MCF 10A (cell line): Measurements from ENCODE around the gene MPRIP. TPM values are rescaled to one million over a fixed set of nuclear protein-coding genes. Genes with fewer than 3 reads are reported as not detected.

Experiments
- BruUV-seq: library from RNA; stranded (reverse); fragments of 400-500 nt; replicated peaks from 2 replicates; lab custom pipeline; 2021; lab: Mats Ljungman, UMichigan
- CTCF ChIA-PET: fragments of 300-600 bp; sonication (Branson Sonifier 250); formaldehyde crosslinking; extraction: SDS; loops from one replicate; lab custom pipeline; 2021; ENCODE audit warnings: antibody characterized with exemption, inconsistent platforms; lab: Yijun Ruan, JAX
- POLR2A ChIA-PET: fragments of 300-600, 350-650 bp; sonication (Branson Sonifier 250); formaldehyde crosslinking; extraction: SDS; loops from one replicate; lab custom pipeline; 2020; ENCODE audit warnings: antibody characterized with exemption, inconsistent platforms; lab: Yijun Ruan, JAX
- DNase-seq: peaks from one replicate; pipeline ENCODE4 v3.0.0-alpha.2; 2018; ENCODE audit not compliant: unreplicated experiment
- H3K27ac Mint-ChIP-seq: one replicate; pipeline ENCODE4 v1.8.0; 2022; ENCODE audit warnings: mild to moderate bottlenecking, low read depth, mixed read lengths; ENCODE audit not compliant: unreplicated experiment
- H3K27me3 Mint-ChIP-seq: one replicate; pipeline ENCODE4 v1.8.0; 2022; ENCODE audit warnings: mixed read lengths; ENCODE audit not compliant: insufficient read depth, unreplicated experiment
- H3K36me3 Mint-ChIP-seq: one replicate; pipeline ENCODE4 v1.8.0; 2022; ENCODE audit warnings: mild to moderate bottlenecking, moderate library complexity, mixed read lengths; ENCODE audit not compliant: insufficient read depth, unreplicated experiment
- H3K4me1 Mint-ChIP-seq: one replicate; pipeline ENCODE4 v1.8.0; 2022; ENCODE audit warnings: mixed read lengths; ENCODE audit not compliant: insufficient read depth, unreplicated experiment
- H3K4me3 Mint-ChIP-seq: one replicate; pipeline ENCODE4 v1.8.0; 2022; ENCODE audit warnings: mild to moderate bottlenecking, moderate library complexity, mixed read lengths; ENCODE audit not compliant: unreplicated experiment
- H3K9me3 Mint-ChIP-seq: one replicate; pipeline ENCODE4 v1.8.0; 2022; ENCODE audit warnings: mixed read lengths; ENCODE audit not compliant: unreplicated experiment
- CTCF ChIP-seq: fragments of 200-600 bp; IDR thresholded peaks from one replicate; pipeline ENCODE4 v1.8.0; 2022; ENCODE audit warnings: antibody characterized with exemption, mild to moderate bottlenecking; ENCODE audit not compliant: unreplicated experiment
- intact Hi-C: fragments of 100-400 bp; cut with micrococcal nuclease; formaldehyde crosslinking; loops from 2 replicates; pipeline ENCODE4 v1.14.1; 2022
- total RNA-seq: library from RNA; stranded (reverse); gene quantifications from 2 replicates; pipeline ENCODE4 v1.2.3, GENCODE V29; 2022

The MPRIP gene
- total RNA-seq, 1 experiment from 2014 or later: 230 TPM

- Mint-ChIP-seq H3K9me3 (peaks cover 6% of the 10 kb centered on the region), H3K27ac (no peak overlapping the region), H3K36me3 (peaks cover 22% of the 10 kb centered on the region), H3K27me3 (no peaks in the 10 kb centered on the region), H3K4me1 (peaks cover 52% of the 10 kb centered on the region), H3K4me3 (no peak overlapping the region)
- POLR2A ChIA-PET: interaction anchor here (1.7 kb wide), 1 partner anchor 10 kb away, joined by 7 read pairs; no protein-coding TSS in a partner anchor
- DNase-seq: no peak
- CTCF ChIA-PET: interaction anchor here (0.7 kb wide), 1 partner anchor 50 kb away, joined by 5 read pairs; no protein-coding TSS in a partner anchor
- no peak for TF ChIP-seq CTCF
- intact Hi-C loops: no loop called here
- BruUV-seq: no TSS peak
Observed at GRCh38 chr17:17066021-17066420, 23.8 kb downstream of the MPRIP start.

DNA sequence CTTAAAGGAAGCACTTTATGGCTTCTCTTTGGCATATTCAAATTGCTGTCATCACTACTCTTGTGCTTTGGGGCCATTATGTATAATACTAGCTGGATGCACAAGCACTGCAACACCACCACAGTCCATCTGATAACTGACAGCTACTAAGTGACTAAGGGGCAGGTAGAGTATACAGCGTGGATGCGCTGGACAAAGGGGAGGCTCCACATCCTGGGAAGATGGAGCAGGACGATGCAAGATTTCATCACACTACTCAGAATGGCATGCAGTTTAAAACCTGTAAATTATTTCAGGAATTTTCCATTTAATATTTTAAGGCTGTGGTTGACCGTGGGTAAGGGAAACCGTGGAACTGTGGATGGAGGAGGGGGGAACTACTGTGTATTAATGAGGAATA lies 25.0 kb downstream of the MPRIP start:
- Mint-ChIP-seq H3K27ac (no peak overlapping the region), H3K36me3 (peaks cover 24% of the 10 kb centered on the region), H3K9me3 (peaks cover 6% of the 10 kb centered on the region), H3K4me3 (no peak overlapping the region), H3K4me1 (peaks cover 61% of the 10 kb centered on the region), H3K27me3 (no peaks in the 10 kb centered on the region)
- intact Hi-C loops: no loop called here
- no peak for TF ChIP-seq CTCF
- ChIA-PET POLR2A (interaction anchor here (0.6 to 1.7 kb wide), 2 partner anchors 11 to 109 kb away, joined by 3 to 7 read pairs; no protein-coding TSS in a partner anchor), CTCF (no interaction called here)
- BruUV-seq: no TSS peak
- DNase-seq: peak; percentile 37

GRCh38 chr17:17069849-17070248 lies 27.6 kb downstream of the MPRIP start:
- BruUV-seq: no TSS peak
- intact Hi-C loops: no loop called here
- H3K9me3 Mint-ChIP-seq: peaks cover 6% of the 10 kb centered on the region
- no peaks in the 10 kb centered on the region for H3K27me3 Mint-ChIP-seq
- H3K27ac Mint-ChIP-seq: peak overlapping the region; percentile 59
- ChIA-PET POLR2A (no interaction called here), CTCF (no interaction called here)
- peaks cover 23% of the 10 kb centered on the region for H3K36me3 Mint-ChIP-seq
- H3K4me3 Mint-ChIP-seq: no peak overlapping the region
- H3K4me1 Mint-ChIP-seq: peaks cover 59% of the 10 kb centered on the region
- TF ChIP-seq CTCF: no peak
- DNase-seq: no peak

DNA sequence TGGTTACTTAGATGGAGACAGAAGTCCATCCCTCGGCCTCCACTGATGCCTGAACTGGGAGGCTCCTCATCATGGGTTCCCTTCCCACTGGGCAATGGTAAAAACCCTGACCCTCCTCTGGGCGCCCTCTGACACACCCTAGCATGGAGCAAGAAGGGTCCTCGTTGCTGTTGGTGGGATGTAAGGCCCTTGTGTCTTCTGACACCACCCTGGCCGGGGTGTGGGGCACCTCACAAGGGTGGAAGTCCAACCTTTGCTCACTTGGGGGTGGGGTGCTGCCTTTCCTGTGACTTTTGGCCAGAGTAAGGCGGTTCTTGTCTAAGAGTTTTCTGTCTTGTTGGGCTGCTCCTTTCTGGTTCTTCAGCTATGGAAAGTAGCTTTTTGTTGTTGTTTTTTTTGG lies 28.7 kb downstream of the MPRIP start:
- CTCF ChIA-PET: interaction anchor here (0.6 to 1.2 kb wide), 3 partner anchors 9 to 1416 kb away, joined by 4 to 5 read pairs (median 4); no protein-coding TSS in a partner anchor
- intact Hi-C loops: no loop called here
- H3K36me3 Mint-ChIP-seq: peaks cover 17% of the 10 kb centered on the region
- peak overlapping the region; percentile 54 for H3K27ac Mint-ChIP-seq
- POLR2A ChIA-PET: interaction anchor here (1.2 to 2.2 kb wide), 2 partner anchors 16 to 28 kb away, joined by 3 to 7 read pairs; partner anchors contain the start of gene MPRIP
- no peaks in the 10 kb centered on the region for H3K27me3 Mint-ChIP-seq
- H3K9me3 Mint-ChIP-seq: peaks cover 6% of the 10 kb centered on the region
- BruUV-seq: no TSS peak
- H3K4me3 Mint-ChIP-seq: no peak overlapping the region
- peaks cover 61% of the 10 kb centered on the region for H3K4me1 Mint-ChIP-seq
- peak; percentile 34 for DNase-seq
- TF ChIP-seq CTCF: no peak
